HG02884 (cell line): Measurements from ENCODE around the gene ANXA4.
"Not testable (repeated sequence)": the region's sequence is repeated elsewhere in the genome, so short reads cannot be mapped to it uniquely, and the experiment has no call there.

ENCODE experiments used
- ATAC-seq: cut with Tn5 transposase; IDR thresholded peaks from one replicate; pipeline ENCODE4 v1.9.1; 2021; ENCODE audit warnings: mild to moderate bottlenecking, moderate library complexity; ENCODE audit not compliant: unreplicated experiment

ANXA4 gene

DNA sequence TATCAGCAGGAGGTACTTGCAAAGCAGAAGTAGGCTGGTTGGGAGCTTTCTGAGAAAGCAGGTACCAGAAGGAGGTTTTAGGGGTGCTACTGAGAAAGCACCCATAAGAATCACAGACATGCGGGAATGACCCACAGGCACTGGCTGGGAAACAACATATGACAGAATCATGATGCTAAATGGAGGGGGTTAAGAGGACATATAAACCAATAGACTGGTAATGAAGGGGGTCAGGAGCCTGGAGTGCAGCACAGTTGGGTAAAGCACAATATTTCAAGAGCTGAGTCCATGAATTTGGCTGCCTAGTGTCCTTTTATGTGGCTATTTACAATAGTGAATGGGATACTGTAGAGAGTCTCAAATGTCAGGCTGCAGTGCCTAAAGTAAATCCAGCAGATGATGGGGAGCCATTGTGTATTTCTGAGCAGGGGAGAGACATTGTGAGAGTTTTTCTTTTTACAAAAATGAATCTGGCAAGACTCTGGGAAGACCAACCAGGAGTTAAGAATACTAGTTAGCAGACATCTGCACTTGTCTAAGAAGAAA lies 59.9 kb downstream of the ANXA4 start:
- ATAC-seq, result no peak

DNA sequence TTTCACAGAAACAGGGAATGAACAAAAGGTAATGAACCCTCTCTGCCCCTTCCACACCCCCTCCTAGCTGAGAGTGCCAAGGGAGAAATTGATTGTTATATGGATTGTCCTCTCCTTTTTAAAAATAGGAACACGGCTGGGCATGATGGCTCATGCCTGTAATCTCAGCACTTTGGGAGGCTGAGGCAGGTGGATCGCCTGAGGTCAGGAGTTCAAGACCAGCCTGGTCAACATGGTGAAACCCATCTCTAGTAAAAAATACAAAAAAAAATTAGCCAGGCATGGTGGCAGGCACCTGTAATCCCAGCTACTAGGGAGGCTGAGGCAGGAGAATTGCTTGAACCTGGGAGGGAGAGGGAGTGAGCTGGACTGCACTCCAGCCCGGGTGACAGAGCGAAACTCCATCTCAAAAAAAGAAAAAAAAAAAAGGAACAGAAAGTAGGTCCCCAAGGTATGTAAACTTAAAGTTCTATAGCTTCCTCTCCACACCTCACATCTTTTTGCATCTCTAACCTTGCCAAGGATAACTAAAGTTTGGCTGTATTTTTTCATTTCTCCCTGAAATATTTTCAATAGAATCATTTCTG lies 60.9 kb downstream of the ANXA4 start:
- not testable (repeated sequence) for ATAC-seq

- ATAC-seq, result no peak
Observed at GRCh38 chr2:69804416-69804815, 62.5 kb downstream of the ANXA4 start.

- no peak for ATAC-seq
Observed at GRCh38 chr2:69805887-69806286, 64.0 kb downstream of the ANXA4 start.

DNA sequence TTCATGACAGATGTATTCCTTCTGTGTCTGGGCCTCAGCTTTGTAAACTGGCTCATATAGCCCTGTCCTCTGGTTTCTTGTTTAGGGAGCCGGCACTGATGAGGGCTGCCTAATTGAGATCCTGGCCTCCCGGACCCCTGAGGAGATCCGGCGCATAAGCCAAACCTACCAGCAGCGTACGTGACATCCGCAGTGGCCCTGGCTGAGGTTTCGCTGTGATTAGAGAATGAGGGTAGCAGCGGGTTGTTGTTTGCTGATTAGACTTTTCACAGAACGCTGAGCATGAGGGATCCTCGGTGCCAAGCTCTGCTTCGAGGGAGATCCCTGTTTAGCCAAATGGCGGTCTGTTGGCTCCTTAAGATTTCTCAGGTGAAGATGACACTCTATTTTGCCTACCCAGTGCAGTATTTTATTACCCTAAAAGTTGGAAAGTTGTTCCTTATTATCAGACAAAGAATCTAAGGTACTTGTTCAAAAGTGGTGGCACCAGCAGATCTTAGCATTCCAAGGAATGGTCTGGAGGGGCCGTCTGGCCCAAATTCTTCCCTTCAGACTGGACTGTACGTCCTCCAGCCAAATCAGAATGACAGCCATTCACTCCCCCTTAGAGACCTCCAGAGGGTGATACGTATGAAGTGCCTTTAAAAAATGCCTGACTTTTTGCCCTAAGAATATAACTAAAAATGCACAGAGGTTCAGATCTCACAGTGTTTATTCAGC lies 66.0 kb downstream of the ANXA4 start:
- ATAC-seq, result no peak

GRCh38 chr2:69810550-69810949 lies 68.6 kb downstream of the ANXA4 start:
- ATAC-seq, result no peak

GRCh38 chr2:69811018-69811417 lies 69.1 kb downstream of the ANXA4 start:
- no peak for ATAC-seq

- no peak for ATAC-seq
Observed at GRCh38 chr2:69811591-69811990, 69.7 kb downstream of the ANXA4 start.

DNA sequence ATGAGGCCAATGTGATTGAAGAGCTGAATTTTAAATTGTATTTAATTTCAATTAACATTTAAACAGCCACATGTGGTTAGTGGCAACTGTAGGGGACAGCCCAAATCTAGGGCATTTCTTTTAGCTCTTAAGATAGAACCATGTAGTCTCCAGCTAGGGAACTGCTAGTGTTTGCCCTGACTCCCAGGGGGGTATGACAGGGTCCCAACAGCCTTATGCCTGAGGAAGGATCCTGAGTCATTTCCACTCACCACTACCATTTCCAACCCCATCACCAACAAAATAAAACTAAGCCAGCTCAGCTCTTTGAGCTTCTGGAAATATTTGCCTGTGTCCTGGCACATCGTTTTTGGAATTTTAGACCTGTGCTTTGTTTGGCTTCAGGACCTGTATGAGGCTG lies 73.8 kb downstream of the ANXA4 start:
- ATAC-seq, result no peak

DNA sequence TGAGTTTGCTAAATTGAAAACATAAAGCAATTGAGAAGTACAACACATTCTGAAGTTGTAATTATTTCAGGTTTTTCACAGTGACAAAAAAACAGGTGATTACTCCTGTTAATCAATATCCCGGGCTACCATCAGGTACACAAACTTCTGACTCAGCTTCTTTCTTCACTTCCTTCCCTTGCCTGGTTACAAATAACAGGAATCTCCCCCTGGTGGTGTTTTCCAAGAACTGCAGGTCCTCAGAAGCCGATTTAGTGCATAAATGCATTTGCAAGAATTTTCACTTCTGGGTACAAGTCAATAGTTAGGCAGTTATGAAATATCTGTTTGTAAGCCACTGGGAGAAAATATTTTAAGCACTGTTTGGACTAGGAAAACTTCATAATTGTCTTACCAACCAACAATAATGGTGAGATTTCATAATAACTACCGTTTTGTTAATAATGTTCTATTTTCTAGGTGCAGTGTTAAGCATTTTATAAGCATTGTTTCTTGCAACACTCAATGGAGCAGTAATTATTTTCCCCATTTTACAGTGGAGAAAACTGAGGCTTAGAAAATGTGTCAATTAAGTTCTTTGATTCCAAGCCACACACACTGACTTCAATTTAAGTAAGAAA lies 75.1 kb downstream of the ANXA4 start:
- ATAC-seq, result no peak

DNA sequence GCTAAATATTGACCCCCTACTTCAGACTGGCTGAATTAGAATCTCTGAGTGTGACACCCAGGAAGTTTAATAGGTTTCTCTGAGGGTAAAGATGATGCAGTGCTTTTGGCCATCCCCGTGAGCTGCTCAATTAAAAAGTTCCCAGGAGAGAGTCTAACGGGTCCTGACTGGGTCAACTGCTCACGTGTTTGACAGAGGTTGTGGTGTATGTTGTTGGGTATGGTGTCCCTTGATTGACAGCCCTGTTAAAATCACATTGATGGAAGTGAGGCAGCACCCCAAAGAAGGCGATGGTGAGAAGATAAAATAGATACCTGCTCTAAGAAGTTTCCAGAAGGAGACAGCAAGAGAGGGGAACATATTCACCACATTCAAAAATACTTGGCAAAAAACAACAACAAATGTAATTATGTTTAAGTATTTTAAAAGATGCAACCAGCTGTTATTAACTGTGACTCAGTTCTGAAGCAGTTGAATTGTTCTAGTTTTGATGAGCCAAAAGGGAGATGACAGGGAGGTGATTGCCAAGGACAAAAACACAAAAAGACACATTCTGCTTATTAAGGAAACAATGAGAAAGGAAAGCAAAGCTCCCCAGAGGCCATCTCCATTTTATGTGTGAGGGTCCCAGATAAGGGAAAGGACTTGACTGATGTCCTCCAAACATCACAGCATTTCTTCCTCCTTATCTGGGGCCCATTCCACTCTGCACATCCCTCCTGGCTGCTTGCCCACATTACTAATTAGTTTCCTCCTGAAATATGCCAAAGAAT lies 76.0 kb downstream of the ANXA4 start:
- ATAC-seq, result no peak

DNA sequence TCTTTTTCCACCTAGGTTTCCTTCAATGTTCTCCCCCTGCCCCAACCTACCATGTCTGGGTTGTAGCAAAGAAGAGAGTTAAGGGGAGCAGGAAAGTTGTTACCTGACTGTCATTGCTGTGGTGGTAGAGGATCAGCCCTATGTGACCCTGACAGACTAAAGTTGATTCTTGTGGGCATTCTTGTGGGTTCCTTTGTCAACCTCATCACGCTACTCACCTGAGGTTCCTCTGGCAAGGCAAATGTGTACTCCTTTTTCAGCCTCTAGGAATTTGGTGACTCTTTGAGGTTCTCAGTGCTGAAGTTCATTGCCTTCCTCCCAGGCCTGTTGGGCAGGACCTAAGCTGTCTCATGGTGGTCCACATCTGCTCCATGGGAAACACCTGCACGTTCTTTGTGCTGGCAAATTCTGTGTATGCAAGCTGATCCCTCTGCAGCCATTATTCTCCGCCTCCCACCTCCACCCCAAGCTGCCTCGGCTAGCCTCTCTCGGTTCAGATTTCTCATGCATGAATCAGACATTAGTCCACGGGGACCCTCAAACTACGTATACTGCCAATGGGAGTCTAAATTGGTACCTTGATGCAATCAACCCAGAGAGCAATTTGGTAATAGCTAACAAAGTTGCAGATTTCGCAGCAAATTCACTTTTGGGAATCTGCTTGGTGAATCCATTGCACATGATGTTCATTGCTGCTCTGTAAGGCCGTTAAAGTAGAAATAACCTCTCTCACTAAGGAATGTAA lies 86.0 kb downstream of the ANXA4 start:
- no peak for ATAC-seq

- ATAC-seq, result peak; percentile 0
Observed at GRCh38 chr2:69828938-69829255, 87.0 kb downstream of the ANXA4 start.

DNA sequence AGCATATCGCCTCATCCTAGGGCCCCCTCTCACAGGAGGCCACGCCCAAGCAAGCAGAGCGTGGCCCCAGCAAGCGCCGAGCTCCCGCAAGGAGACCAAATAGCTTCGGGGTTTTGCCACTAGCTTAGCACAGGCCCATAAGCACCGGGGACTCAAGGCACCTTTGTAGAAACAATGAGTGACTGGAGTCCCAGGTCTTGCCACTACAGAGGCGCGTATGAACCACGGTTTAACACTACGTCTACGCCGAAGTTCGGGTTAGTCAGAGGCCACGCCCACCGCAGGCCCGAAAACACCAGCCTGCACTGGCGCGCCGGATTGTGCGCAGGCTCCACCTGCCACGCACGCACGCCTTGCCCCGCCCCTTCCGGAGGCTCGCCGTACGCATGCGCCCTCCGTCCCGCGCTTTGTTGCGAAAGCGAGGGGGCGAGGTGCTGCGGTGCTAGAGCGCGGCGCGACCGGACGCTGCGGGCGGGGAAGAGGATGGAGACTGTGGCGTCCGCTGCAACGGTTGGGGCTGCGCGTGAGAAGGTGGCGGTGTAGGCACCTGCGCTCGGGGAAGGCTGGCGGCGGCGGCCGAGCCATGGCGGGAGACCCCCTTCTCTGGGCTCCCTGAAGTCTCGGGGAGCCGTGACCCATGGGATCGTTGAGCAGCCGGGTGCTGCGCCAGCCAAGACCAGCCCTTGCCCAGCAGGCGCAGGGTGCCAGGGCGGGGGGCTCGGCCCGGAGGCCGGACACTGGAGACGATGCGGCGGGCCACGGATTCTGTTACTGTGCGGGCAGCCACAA lies 87.5 kb downstream of the ANXA4 start, which contains the start of gene GMCL1:
Gene GMCL1 (plus strand): TSS at position 405 of the 789 bp plus-strand sequence. CDS start 233 bp downstream, at position 638.
- peak; percentile 88 for ATAC-seq

- peak; percentile 17 for ATAC-seq
Observed at GRCh38 chr2:69830045-69830905, 88.3 kb downstream of the ANXA4 start.

GRCh38 chr2:69830906-69831241 lies 88.9 kb downstream of the ANXA4 start:
- not testable (repeated sequence) for ATAC-seq

DNA sequence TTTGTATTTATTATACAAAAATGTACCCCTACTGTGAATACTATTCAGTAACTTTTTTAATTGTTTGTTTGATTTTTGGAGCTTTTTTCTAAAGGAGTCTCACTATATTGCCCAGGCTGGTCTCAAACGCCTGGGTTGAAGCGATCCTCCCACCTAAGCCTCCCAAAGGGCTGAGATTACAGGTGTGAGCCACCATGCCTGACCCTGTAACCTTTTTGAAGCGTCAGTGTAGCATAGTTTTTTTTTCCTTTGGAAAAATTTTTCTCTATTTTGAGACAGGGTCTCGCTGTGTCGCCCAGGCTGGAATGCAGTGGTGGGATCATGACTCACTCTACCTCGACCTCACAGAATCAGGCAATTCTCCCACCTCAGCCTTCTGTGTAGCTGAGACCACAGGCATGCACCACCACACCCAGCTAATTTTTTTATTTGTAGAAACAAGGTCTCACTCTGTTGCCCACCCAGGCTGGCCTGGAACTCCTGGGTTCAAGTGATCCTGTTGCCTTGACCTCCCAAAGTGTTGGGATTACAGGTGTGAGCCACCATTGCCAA lies 89.5 kb downstream of the ANXA4 start:
- ATAC-seq, result no peak

- no peak for ATAC-seq
Observed at GRCh38 chr2:69833752-69834151, 91.8 kb downstream of the ANXA4 start.

- no peak for ATAC-seq
Observed at GRCh38 chr2:69835666-69836065, 93.7 kb downstream of the ANXA4 start.
